Sigmoid colon (tissue), 3 donors: ENCODE data around the gene CPNE6.

ENCODE experiments used
- CTCF ChIP-seq, 4 experiments: fragments of 450-650 bp in 3 of 4; fragments of 200-600 bp in 1 of 4; IDR thresholded peaks; one replicate each; pipeline ENCODE4 v1.5.1; 2016 to 2019; ENCODE audit warnings: antibody characterized with exemption in 4 of 4, mild to moderate bottlenecking in 3 of 4, moderate library complexity in 2 of 4
- POLR2A ChIP-seq, 2 donors: fragments of 450-650 bp; IDR thresholded peaks; one replicate each; pipeline ENCODE4 v1.6.1; 2016; ENCODE audit warnings: antibody characterized with exemption in 2 of 2, mild to moderate bottlenecking in 2 of 2, moderate library complexity in 2 of 2

GRCh38 chr14:24095271-24096068 is 24.1 kb downstream of the CPNE6 start:
- TF ChIP-seq CTCF (IDR thresholded peaks at IDR 0.05) (no peak), POLR2A (IDR thresholded peaks at IDR 0.05) (peak in 1 of 2 donors; percentile 75)
